ENCODE results near the gene ATF3.

The ATF3 gene

DNA sequence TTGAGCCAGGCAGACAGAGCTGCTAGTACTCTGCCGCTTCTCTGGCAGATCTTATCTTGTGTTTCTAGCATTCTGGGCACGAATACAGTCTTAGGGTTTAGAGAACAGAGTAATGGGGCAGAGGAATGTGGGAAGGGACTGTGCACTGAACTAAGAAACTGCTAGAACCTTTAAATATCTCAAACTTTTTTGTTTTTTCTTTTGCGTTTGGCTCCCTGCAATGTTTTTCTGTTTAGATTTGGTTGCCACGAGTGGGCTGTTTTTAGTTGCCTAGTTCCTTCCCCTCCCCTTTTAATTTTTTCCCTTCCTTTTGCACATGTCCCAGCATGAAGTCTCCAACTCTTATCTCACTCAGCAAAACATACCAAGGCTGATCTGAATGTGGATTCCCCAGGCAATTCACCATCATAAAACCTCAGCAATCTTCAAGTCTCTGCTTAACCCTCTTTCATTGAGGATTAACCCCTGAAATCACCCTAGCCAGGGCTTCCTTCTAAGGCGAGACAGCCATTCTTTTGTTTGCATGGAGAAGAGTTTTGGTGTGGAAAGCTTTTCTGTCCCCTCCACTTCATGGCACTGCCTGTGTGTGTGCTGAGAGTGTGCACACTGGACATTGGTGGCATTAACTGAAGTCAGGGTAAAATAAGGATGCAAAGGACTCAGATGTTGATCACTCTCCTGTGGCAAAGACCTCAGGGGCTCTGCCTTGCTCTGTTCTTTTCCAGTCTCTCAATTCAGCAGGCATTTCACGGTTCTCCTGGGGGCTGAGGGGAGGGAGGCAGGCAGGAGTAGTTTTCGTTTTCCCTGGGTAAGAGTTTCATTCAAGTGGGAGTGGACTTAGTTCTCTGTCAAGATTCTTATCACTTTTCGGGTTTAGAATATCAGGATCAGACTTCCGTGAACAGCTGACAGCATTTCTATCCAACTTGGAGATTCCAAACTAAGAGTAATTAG is 2.8 kb upstream of the ATF3 start:
- H3K79me2 ChIP-seq (ENCODE audit: insufficient read depth, low read length): no peaks in the 10 kb centered on the region
- H3K4me3 ChIP-seq (ENCODE audit: low read depth, low read length, poor library complexity, severe bottlenecking): no peak overlapping the region
- H3K27me3 ChIP-seq (ENCODE audit: insufficient read depth, low read length): no peaks in the 10 kb centered on the region
- no peak overlapping the region for H3K4me2 ChIP-seq (ENCODE audit: low read length)
- H3K9me2 ChIP-seq (ENCODE audit: low read depth, low read length): no peaks in the 10 kb centered on the region
- H2AFZ ChIP-seq (ENCODE audit: low read length): no peak overlapping the region
- no peaks in the 10 kb centered on the region for H3K9me3 ChIP-seq (ENCODE audit: low read length)
- H3K36me3 ChIP-seq (ENCODE audit: insufficient read depth, low read length): no peaks in the 10 kb centered on the region
- TF ChIP-seq CTCF (IDR thresholded peaks at IDR 0.05; ENCODE audit: low read length) (no peak), EZH2 (IDR thresholded peaks at IDR 0.05; ENCODE audit: borderline replicate concordance, low read length) (no peak)
- H3K4me1 ChIP-seq (ENCODE audit: insufficient read depth, low read length, severe bottlenecking): peaks cover 21% of the 10 kb centered on the region
- no peaks in the 10 kb centered on the region for H4K20me1 ChIP-seq (ENCODE audit: insufficient read depth, low read length)
- H3F3A ChIP-seq (ENCODE audit: insufficient read depth, low read length): no peaks in the 10 kb centered on the region
- H3K27ac ChIP-seq (ENCODE audit: low read depth, low read length, poor library complexity, severe bottlenecking): no peak overlapping the region
- H3K9ac ChIP-seq (ENCODE audit: low read length): no peak overlapping the region

DNA sequence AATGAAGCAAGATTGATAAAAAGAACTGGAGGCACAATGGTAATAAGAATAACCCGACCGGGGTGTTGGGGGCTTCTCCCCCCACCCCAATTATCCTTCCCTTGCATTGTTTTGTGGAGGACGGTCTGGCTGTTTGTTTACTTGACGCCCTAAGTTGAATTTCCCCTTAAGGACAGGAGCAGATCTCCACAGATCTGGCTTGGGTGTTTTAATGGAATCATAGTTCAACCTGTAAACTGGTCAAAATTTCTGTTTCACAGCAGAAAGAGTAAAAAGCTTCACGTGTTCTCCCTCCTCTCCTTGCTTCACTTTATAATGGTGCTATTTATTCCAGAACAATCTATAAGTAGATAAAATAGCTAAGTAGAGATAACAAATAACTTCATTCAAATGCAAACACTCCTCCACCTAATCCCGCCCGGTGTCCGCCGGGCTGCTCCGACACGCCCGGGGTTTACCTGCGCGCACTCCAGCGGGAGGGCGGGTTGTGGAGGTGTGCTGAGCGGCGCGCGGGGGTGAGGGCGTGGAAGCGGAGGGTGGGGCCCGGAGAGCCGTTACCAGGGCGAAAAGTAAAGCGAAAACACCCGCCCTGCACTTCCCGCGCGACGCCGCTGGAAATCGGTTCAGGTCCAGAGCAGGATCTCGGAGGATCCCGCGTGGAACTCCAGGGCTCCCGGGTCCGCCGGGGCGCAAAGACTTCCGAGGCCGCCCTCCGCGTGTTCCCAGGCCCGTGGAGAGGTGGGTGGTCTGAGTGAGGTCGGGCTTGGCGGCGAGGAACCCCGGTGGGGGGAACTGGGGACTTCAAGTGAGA is 2.0 kb upstream of the ATF3 start:
- Histone ChIP-seq H3K9me3 (ENCODE audit: low read length) (no peaks in the 10 kb centered on the region), H3K27ac (ENCODE audit: low read depth, low read length, poor library complexity, severe bottlenecking) (no peak overlapping the region), H3K4me3 (ENCODE audit: low read depth, low read length, poor library complexity, severe bottlenecking) (peak overlapping the region; percentile 60), H4K20me1 (ENCODE audit: insufficient read depth, low read length) (no peaks in the 10 kb centered on the region), H2AFZ (ENCODE audit: low read length) (no peak overlapping the region), H3K79me2 (ENCODE audit: insufficient read depth, low read length) (no peaks in the 10 kb centered on the region), H3F3A (ENCODE audit: insufficient read depth, low read length) (no peaks in the 10 kb centered on the region), H3K9me2 (ENCODE audit: low read depth, low read length) (no peaks in the 10 kb centered on the region), H3K9ac (ENCODE audit: low read length) (no peak overlapping the region), H3K4me2 (ENCODE audit: low read length) (peak overlapping the region; percentile 80; the same call in 1 of the 2 replicates), H3K27me3 (ENCODE audit: insufficient read depth, low read length) (no peaks in the 10 kb centered on the region), H3K4me1 (ENCODE audit: insufficient read depth, low read length, severe bottlenecking) (peaks cover 21% of the 10 kb centered on the region), H3K36me3 (ENCODE audit: insufficient read depth, low read length) (no peaks in the 10 kb centered on the region)
- TF ChIP-seq CTCF (IDR thresholded peaks at IDR 0.05; ENCODE audit: low read length) (no peak), EZH2 (IDR thresholded peaks at IDR 0.05; ENCODE audit: borderline replicate concordance, low read length) (no peak)

- no peak overlapping the region for H3K27ac ChIP-seq (ENCODE audit: low read depth, low read length, poor library complexity, severe bottlenecking)
These were observed 1.2 kb upstream of the ATF3 start for GRCh38 chr1:212607206-212607912.

More at GRCh38 chr1:212607206-212607912, 1.2 kb upstream of the ATF3 start:
- H3K9me2 ChIP-seq (ENCODE audit: low read depth, low read length): no peaks in the 10 kb centered on the region
- no peaks in the 10 kb centered on the region for H3K27me3 ChIP-seq (ENCODE audit: insufficient read depth, low read length)
- H4K20me1 ChIP-seq (ENCODE audit: insufficient read depth, low read length): no peaks in the 10 kb centered on the region
- no peak overlapping the region; the same call in 1 of the 2 replicates for H3K9ac ChIP-seq (ENCODE audit: low read length)
- H3K4me3 ChIP-seq (ENCODE audit: low read depth, low read length, poor library complexity, severe bottlenecking): peak overlapping the region; percentile 60
- H3K4me2 ChIP-seq (ENCODE audit: low read length): peak overlapping the region; percentile 80
- H2AFZ ChIP-seq (ENCODE audit: low read length): no peak overlapping the region
- no peaks in the 10 kb centered on the region for H3K36me3 ChIP-seq (ENCODE audit: insufficient read depth, low read length)
- peaks cover 21% of the 10 kb centered on the region for H3K4me1 ChIP-seq (ENCODE audit: insufficient read depth, low read length, severe bottlenecking)
- no peak for TF ChIP-seq CTCF (IDR thresholded peaks at IDR 0.05; ENCODE audit: low read length)
- no peak for TF ChIP-seq EZH2 (IDR thresholded peaks at IDR 0.05; ENCODE audit: borderline replicate concordance, low read length)
- no peaks in the 10 kb centered on the region for H3K79me2 ChIP-seq (ENCODE audit: insufficient read depth, low read length)
- no peaks in the 10 kb centered on the region for H3K9me3 ChIP-seq (ENCODE audit: low read length)
- H3F3A ChIP-seq (ENCODE audit: insufficient read depth, low read length): no peaks in the 10 kb centered on the region

All from OCI-LY1 (cell line).